GM21360 (cell line): ENCODE measurements around the gene ACD.

Source experiments
- ATAC-seq: cut with Tn5 transposase; IDR thresholded peaks from one replicate; pipeline ENCODE4 v1.9.1; 2021; ENCODE audit warnings: mild to moderate bottlenecking, moderate library complexity; ENCODE audit not compliant: unreplicated experiment

ACD gene

DNA sequence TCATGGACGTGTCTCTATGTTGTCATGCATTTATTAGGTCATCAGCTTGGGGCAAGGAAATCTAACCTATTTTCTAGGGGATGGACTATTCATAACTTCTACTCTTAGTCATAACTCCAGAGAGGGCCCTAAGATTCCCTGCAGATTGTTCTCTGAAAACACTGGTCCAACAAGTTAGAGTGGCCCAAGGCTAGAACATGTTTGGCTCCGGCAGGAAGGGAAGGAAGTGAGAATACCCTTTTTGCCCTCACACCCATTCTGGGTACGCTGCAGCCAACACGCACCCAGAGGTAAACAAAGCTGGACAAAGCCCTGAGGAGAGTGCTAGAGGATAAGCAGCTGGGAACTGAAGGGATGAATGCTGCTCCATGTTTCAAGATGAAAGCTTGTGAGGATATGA is 16.5 kb upstream of the ACD start:
- ATAC-seq: no peak

DNA sequence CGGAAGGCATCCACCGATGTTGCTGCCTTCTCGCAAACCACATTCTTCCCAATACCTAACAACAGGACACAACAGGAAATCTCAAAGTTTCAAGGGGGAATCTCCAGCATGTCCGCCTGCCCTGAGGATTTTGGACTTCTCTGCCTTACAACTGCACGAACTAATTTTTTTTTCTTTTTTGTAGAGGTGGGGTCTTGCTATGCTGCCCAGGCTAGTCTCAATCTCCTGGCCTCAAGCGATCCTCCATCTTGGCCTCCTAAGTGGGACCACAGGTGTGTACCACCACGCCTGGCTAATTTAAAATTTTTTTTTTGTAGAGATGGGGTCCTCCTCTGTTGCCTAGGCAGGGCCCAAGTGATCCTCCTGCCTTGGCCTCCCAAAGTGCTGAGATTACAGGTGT is 15.9 kb upstream of the ACD start:
- no peak for ATAC-seq

DNA sequence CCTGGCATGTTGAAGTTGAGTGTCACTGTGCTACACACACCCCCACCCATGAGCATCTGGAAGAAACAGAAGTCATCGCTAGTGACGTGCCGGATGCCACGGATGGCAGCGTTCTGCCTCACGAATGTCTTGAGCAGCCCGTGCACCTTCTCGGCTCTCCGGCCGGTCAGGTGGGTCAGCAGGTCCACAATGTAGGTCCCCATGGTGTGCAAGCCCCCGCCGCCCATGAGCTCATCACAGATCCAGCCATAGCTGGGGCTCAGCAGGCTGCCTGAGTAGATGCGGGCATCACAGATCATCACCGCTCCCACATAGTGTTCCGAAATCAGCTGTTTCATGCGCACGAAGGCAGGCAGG is 15.5 kb upstream of the ACD start:
- ATAC-seq: no peak

DNA sequence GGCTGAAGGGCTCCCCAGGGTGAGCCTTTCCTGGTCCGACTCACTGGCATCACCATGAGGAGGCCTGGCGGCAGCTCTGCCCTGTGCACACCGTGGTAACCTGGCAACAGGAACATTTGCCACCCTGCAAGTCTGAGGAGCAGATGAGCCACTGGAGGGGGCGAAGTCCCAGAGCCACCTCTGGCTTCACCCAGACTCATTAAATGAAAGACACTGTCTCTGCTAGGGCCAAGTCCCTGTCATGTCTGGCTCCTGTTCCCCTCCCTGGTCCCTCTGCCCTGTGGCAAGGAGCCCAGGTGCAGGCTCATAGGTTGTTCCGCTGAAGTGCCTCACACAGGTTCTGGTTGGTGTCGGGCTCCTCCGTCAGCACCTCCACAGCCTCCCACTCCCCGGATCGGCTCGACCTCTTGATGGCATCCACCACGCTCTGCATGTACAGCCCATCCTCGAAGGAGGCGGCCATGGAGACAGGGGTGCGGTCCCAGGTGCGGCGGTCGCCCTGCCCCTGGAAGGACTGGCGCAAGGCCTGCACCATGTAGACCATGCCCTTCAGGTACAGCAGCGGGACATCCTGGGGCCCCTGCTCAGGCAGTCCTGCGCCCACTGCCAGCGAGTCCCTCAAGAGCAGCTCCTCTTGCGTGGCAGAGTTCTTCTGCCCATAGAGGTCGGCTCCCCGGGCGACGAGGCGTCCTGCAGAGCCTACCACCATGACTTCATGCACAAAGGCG is 15.0 kb upstream of the ACD start:
- no peak for ATAC-seq

DNA sequence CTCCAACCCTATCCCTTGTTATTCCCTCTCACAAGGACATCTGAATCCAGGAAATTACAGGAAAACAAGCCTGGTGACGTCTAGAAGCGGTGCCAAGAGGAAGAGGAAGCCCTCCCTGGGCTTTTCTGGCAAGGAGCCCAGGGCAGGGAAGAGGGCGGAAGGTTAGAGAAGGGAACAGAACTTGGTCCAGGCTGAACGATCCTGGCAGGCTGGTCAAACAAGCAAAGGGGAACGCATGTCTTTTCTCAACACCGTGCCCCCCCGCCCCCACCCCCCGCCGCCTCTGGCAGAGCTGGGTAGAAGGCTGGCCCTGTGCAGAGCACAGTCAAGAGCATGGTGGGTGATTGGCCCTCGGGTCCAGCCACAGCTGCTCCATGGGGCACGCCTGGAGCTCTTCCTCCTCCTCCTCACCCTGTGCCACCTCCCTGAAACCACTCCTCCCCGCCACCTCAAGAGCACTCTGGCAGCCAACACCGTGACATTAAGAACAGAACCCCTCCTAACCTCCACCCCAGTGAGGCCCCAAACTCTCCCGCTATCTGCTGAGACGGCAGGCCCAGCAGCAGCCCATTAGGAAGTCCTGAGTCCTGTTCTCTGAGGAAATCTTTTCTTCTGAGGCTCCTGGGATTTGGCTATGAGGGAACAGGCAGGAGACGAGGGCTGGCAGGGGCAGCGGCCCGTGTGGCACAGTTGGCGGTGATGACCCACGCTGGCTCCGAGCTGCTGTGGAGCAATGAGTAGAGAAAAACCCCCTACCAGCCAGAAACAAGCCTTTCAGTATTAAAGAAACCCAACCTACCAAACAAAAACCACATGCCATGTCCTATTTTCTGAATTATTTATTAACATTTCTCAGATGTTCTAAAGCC is 13.9 kb upstream of the ACD start:
- ATAC-seq: no peak

DNA sequence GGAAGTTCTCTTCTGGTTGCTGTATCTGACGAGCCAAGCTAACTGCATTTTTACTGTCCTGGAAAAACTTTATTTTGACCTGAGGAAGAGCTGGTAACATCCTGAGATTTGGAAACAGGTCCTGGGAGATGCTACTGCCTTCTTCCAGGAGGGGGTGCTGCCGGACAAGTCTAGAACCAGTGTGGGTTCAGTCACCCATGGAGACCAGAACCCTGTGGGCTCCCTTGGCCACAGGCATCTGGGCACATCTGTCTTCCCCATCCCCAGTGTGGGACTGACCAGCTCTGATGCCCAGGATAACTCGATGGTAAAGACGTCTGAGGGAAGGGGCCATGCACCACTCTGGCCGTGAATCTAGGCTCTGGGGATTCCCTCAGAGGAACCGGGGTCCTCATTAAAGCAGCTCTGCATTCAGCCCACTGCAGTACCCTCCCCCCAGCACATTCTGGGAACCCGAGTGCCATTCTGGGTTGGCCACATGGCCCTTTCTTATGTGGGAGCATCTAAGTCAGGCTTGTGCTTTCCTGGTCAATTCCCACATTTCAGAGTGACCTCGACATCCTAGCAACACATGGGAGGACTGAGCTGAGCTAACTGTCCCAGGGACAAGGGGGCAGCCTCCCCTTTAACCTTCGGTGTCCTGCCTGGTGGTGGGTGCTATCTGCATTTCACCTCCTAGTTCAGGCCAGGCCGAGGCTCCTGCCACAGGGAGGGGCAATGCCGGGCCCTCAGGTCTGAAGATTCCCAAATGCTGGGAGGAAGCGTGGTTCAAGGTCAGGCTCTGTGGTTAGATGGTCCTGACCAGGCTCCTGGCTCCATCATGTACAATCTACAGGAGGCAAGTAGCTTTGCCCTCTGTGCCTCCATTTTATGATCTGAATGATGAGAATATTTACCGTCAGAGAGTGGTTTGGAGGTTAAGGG is 12.9 kb upstream of the ACD start:
- no peak for ATAC-seq

DNA sequence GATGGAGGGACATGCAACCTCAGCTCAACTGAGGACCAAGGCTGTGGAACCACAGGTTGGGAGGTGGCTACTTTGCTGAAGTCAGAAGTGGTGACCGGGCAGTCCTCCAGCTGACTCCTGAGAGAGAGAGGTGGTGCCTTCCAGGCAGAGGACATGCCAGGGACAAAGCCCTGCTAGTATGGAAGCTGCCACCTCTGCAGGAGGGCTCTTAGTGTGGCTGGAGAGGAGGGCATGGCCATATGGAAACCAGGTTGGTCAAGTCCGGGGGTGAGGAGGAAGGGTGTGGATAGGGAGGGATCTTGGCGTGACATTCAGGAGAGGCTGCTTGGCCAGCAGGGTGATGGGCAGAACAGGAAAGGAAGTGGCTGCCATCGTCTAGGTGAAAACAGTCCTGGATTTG is 12.2 kb upstream of the ACD start:
- no peak for ATAC-seq

DNA sequence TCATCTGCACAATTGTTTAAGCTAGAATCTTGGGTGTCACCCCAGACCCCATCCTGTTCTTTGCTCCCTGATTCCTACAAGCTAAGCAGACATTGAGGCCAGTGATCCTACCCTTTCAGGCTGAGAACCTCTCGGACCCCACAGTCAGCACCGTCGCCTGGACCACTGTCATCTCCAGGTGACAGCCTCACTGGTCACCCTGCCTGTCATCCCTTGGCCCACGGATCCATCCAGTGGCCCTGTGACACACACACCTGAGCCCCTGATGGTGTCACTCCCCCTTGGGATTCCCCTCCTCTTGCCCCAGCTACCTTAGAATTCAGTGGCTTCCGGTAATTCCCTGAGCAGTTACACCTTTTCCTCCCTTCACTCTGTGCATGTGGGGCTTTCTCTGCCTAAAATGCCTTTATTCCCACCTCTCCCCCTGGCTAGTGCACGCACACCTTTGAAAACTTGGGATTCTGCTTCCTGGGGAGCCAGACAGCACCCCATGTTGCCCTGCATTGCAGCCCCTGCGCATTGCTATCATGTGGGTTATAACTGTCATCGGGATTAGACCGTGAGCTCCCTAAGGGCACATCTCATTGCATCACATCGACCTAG is 9.5 kb upstream of the ACD start:
- ATAC-seq: no peak

DNA sequence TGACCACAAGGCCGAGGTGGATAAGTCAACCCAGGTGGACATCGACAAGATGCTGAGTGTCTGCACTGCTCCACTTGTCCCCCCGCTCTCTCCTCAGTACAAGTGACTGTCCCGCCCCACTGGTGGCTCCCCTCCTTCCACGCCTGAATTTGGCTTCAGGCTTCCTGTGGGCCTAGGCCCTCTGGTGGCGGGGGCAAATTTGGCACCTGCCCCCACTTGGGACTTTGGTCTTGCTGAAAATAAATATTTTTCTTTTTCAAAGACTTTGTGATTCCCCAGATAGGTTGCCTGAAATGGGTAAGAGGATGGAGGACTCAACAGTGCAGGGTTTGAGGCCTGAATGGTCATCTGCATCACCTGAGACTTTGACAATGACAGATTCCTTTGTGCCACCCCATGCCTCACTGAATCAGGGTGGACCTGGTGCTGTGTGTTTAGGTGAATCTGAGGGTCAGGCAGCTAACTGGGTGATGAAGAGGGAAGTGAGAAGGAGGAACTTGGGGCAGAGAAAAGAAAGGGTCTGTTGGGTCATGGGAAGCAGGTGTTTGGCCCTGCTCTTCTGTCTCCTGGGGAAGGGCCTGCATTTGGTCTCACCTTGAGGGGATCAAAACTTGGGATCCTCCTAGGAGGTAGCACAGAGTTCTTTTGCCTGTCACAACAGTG is 8.6 kb upstream of the ACD start:
- no peak for ATAC-seq

DNA sequence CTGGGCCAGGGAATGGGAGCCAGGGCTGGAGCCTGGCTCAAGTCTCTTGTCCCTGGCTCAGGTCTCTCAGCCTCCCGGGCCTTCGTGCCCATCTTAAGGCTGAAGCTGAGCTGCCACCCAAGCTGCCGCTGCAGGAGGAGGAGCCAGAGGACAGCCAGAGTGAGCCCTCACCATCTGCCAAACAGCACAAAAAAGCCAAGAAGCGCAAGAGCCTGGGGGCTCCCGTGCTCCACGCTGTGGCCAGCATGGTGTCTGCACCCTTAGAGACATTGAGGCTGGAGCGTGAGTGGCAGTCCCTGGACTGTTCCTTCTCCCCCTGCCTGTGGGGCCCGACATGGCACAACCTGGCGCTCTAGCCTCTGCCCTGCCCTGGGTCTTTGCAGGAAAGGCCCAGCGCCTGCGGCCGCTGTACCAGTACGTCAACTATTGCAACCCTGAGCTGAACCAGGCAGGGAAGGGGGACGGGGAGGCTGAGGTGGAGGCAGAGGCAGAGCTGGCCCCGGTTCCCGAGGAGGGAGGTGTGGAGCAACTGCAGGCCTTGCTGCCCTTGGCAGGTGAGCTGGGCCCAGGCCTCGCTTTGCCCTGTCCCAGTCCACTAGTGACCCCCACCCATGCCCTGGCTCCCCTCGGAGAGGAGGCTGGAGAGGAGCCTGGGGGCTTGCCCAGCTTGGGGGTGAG is 7.9 kb upstream of the ACD start:
- ATAC-seq: peak; percentile 58

DNA sequence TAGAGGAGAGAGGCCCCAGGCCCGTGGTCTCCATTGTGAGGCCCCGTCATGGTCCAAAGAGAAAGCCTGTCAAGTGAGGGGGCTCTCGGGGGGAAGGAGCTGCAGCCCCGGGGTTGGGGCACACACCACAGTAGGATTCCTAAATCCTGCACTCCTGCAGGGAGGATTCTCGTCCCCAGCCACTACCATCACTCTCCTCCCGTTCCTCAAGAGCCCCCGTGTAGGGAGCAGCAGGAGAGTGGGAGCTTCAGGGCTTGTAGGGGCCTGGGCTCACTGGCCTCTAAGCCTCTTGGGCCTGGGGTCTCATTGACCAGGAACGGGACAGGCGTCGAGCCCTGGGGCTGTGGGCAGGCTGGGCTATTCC is 7.4 kb upstream of the ACD start:
- ATAC-seq: no peak

DNA sequence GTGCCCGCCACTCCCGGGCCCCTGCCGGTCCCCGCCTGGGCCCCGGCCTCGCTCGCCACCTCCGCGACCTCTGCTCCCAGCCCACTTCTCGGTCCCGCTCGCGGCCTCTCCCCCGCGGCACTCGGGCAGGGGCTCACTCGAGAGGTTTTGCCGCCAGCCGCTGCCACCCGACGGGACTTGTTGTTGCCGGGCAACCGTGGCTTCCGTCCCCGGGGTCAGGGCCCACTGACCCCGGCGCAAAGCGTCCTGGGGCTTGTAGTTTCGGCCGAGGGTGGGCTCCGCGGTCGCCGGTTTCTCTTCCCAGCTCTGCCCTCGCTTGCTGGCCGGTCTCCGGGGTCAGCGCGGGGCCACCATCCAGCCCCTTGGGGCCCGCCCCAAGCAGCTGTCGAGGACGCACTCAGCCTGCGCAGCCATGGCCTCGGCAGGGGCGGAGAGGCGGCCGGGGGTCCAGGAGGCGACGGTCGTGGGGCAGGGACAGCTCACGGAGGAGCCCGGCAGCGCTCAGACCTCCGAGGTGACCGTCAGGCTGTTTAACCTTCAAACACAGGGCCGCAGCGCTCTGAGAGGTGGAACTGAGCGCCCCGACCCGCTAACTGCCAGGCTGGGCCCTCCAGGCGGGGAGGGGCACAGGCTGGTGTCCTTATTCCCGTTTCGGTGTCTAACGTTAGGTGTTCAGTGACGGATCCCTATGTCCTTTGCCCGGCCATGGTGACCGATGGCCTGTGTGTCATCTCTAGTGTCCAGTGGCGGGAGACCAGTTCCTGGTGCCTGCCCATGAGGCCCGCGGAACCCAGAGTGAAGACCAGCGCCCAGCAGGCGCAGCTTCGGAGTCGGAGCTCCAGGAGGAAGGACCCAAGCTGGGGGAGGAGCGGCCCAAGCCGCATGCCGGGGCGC is 6.7 kb upstream of the ACD start, which contains the start of the genes C16orf86 and ENKD1:
TSS of gene C16orf86 (plus strand) at position 256 of the 894 bp plus-strand sequence. CDS start at position 413, 157 bp downstream.
TSS of gene ENKD1 (minus strand) at position 192 of the 894 bp plus-strand sequence. CDS start 308 bp downstream, outside the sequence.
- ATAC-seq: peak; percentile 41

DNA sequence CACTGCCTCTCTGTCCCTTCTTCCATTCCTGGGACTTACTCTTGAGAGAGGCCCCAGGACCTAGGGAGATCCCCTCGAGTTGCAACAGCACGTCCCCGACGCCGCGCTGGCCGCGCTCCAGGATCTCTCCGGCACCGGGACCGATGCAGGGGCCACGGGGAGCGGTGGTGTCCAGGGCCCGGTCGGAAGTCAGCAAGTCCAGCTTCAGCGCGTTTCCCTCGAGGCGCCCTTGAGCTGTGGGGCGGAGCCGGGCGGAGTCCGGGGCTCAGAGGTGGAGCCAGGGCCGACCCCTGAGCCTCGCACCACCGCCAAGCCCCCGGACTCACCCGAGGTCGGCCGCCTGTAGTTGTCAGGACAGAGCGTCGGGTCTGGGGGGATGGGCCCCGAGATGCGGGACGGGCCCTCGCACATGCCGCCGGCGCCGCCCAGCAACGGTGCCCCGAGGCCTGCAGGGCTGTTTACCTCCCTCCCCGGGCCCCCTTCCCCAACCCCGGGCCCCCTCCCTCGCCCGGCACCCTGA is 6.0 kb upstream of the ACD start:
- ATAC-seq: peak; percentile 8

DNA sequence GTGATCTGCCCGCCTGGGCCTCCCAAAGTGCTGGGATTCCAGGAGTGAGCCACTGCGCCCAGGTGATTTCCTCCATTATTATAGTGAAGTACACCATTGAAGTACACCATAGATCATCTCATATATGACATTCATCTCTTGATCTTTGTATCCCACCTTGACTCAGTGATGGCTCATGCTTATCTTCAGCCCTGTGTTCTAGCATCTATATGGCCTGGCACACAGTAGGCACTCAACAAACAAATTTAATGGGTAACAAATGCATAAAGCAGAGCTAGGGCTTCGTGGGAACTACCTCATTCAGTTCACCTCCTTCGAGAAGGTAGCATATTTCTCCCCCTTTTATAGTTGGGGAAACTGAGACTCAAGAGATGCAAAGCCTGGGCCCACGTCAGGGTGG is 5.5 kb upstream of the ACD start:
- ATAC-seq: no peak

DNA sequence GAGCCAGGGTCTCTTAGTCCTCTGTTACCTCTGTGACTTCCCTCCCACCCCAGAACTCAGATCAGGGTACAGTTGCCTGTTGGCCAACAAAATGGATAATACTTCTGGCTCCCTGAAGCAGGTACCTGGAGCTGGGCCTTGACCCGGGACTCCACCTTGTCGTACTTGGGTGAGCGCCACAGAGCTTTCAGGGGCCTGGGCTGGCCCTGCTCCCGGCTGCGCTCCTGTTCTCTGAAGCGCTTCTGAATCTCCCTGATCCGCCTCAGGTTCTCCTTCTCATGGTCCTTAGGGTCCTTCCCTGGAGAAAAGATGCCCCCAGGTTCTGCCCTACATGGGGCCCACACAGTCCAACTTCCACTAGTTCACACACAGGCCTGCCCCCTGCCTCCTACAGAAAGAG is 4.8 kb upstream of the ACD start:
- no peak for ATAC-seq

DNA sequence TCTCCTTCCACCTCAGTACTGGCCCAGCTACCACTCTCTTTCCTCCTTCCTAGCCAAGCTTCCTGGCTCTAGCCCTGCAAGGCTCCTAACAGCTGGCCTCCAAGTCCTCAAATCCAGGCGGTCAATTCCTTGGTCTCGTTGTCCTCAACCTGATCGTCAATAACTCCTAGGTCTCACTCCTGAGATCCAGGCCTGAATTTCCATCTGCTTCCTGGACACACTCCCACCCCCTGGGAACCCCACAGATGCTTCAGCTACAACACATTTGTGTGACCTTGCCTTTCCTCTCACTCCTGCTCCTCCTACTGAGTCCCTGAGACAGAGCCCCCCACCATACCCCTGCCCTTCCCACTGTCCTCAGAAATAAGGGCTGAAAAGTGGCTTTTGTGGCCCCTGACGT is 4.2 kb upstream of the ACD start:
- ATAC-seq: no peak

DNA sequence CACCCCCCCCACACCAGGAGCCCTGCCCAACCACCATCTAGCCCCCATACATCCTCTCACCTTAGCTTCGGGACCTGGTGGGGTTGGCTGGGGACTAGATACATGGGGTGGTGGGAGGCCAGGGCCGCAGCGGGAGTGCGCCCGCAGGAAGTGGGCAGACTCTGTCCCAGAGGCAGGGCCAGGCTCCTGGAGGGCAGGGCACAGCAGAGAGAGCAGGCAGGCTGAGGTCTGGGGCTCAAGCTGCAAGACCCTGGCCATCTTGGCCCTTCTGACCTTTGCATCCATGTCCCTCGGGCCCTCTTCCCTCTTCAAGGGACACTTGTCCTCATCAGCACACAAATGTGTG is 3.8 kb upstream of the ACD start:
- ATAC-seq: no peak

DNA sequence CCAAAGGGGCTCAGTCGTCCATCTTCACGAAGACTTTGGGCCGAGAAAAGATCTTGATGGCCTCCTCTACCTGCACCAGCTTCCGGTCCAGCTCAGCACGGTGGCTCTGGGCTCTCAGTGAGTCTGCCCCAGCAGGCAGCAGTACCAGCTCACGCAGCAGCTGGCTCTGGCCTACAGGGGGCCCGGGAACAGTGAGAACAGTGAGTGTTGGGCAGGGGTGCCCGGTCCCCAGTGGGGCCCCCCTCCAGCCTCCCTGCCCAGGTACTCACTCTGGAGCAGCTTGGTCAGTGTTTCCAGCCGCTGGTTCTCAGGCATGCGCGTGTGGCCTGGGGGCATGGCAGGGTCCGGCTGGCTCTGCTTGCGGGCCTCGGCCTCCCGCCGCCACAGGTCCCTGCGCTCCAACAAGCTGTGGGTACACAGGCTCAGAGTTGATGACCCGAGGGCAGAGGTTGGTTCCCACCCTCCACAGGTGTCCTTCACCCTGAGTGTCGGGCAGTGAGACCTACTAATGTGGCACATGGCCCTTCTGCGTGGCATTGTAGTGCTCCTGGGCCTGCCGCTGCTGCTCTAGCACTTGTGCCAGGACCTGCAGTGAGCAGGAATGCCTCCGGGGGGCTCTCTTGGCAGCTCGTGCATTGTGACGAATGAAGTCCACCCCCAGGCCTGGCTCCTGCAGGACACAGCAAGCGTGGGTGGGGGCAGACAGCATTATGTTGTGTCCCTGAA is 3.3 kb upstream of the ACD start:
- ATAC-seq: no peak
